Astrocyte of the spinal cord (primary cell): ENCODE measurements around the gene FOXD3.
"Not testable (repeated sequence)": the region's sequence is repeated elsewhere in the genome, so short reads cannot be mapped to it uniquely, and the experiment has no call there.

Experiments used
- DNase-seq: peaks from one replicate; pipeline ENCODE4 v3.0.0; 2011; ENCODE audit warnings: low read depth, low spot score
- H3K4me3 ChIP-seq: 2 replicates; pipeline ENCODE4 v1.5.1; 2011; ENCODE audit warnings: low read depth, mild to moderate bottlenecking, low read length, moderate library complexity
- CTCF ChIP-seq: IDR thresholded peaks from 2 replicates; pipeline ENCODE4 v1.5.1; 2012; ENCODE audit warnings: low read depth, mild to moderate bottlenecking, low read length, inconsistent platforms
- in situ Hi-C: cut with HindIII; loops from 2 replicates; pipeline ENCODE4 v1.10.0; 2017; ENCODE audit warnings: low sequenced_read_pairs

Gene FOXD3

GRCh38 chr1:63330331-63330916 is 8.1 kb downstream of the FOXD3 start:
- in situ Hi-C loops: no loop called here
- TF ChIP-seq CTCF: no peak
- DNase-seq: no peak
- no peak overlapping the region for H3K4me3 ChIP-seq

- in situ Hi-C loops: no loop called here
- no peak for DNase-seq
- H3K4me3 ChIP-seq: no peak overlapping the region
- no peak for TF ChIP-seq CTCF
Measured at GRCh38 chr1:63342402-63342801, 20.0 kb downstream of the FOXD3 start.

- TF ChIP-seq CTCF: no peak
- in situ Hi-C loops: no loop called here
- DNase-seq: no peak
- H3K4me3 ChIP-seq: no peak overlapping the region
Measured at GRCh38 chr1:63343922-63344321, 21.6 kb downstream of the FOXD3 start.

GRCh38 chr1:63350320-63350719 is 28.0 kb downstream of the FOXD3 start:
- DNase-seq: no peak
- in situ Hi-C loops: no loop called here
- no peak for TF ChIP-seq CTCF
- H3K4me3 ChIP-seq: no peak overlapping the region

- DNase-seq: no peak
- no peak for TF ChIP-seq CTCF
- H3K4me3 ChIP-seq: no peak overlapping the region
- in situ Hi-C loops: no loop called here
Measured at GRCh38 chr1:63352736-63353135, 30.4 kb downstream of the FOXD3 start.

- H3K4me3 ChIP-seq, DNase-seq, in situ Hi-C loops: not testable (repeated sequence)
Measured at GRCh38 chr1:63356234-63356633, 33.9 kb downstream of the FOXD3 start.

- DNase-seq: no peak
- in situ Hi-C loops: no loop called here
- TF ChIP-seq CTCF: no peak
- no peak overlapping the region for H3K4me3 ChIP-seq
Measured at GRCh38 chr1:63359561-63359960, 37.2 kb downstream of the FOXD3 start.
